ENCODE measurements around the gene SLC16A12.

- no peak for TF ChIP-seq CTCF (conservative IDR thresholded peaks at IDR 0.05; ENCODE audit: low read depth, low read length)
- TF ChIP-seq SMC3 (IDR thresholded peaks at IDR 0.05; ENCODE audit: low read depth, low read length): no peak
- TF ChIP-seq ELK1 (IDR thresholded peaks at IDR 0.05; ENCODE audit: borderline replicate concordance, low read depth, low read length): no peak
- TF ChIP-seq POLR2A (IDR thresholded peaks at IDR 0.05; ENCODE audit: low read depth, low read length): no peak
- TF ChIP-seq FOS (IDR thresholded peaks at IDR 0.05; ENCODE audit: low read depth, low read length): no peak
- no peak for TF ChIP-seq RCOR1 (IDR thresholded peaks at IDR 0.05; ENCODE audit: insufficient replicate concordance, low read length)
- TF ChIP-seq RAD21 (IDR thresholded peaks at IDR 0.05; ENCODE audit: low read length): no peak
- no peak for TF ChIP-seq CEBPB (IDR thresholded peaks at IDR 0.05; ENCODE audit: low read depth, low read length)
- no peak for TF ChIP-seq MAZ (IDR thresholded peaks at IDR 0.05; ENCODE audit: borderline replicate concordance, low read depth, low read length)
- no peak for TF ChIP-seq BHLHE40 (IDR thresholded peaks at IDR 0.05; ENCODE audit: low read depth, low read length)
- no peak for TF ChIP-seq USF2 (IDR thresholded peaks at IDR 0.05; ENCODE audit: low read depth, low read length)
- TF ChIP-seq CHD1 (IDR thresholded peaks at IDR 0.05; ENCODE audit: low read depth, low read length): no peak
- TF ChIP-seq MXI1 (IDR thresholded peaks at IDR 0.05; ENCODE audit: borderline replicate concordance, low read depth, low read length): no peak
These were observed 14.7 kb downstream of the SLC16A12 start for GRCh38 chr10:89520706-89521105.

Data from IMR-90 (cell line).